ENCODE results near the gene SIAE. TPM values are rescaled to one million over a fixed set of nuclear protein-coding genes. Genes with fewer than 3 reads are reported as not detected.

Gene SIAE
- total RNA-seq, 1 experiment from 2014 or later, result 5.6 TPM

- TF ChIP-seq CTCF (conservative IDR thresholded peaks at IDR 0.05), result no peak
- Histone ChIP-seq H3K27me3 (ENCODE audit: insufficient read depth, low read length) (peaks cover 2% of the 10 kb centered on the region; the same call in 1 of the 2 replicates), H3K4me2 (ENCODE audit: insufficient read depth, insufficient read length, low read length) (no peak overlapping the region), H4K20me1 (ENCODE audit: control insufficient read depth, insufficient read depth, insufficient read length) (no peaks in the 10 kb centered on the region), H3K23me2 (ENCODE audit: insufficient read length, low read depth, low read length, poor library complexity, severe bottlenecking) (no peaks in the 10 kb centered on the region), H3K23ac (ENCODE audit: insufficient read length, low read depth, low read length) (no peak overlapping the region), H2BK20ac (ENCODE audit: low read depth, low read length, poor library complexity, severe bottlenecking) (no peak overlapping the region), H3K79me1 (ENCODE audit: insufficient read depth, low read depth, low read length, poor library complexity, severe bottlenecking) (no peaks in the 10 kb centered on the region), H2BK5ac (ENCODE audit: insufficient read length, low read length) (no peak overlapping the region), H3K79me2 (ENCODE audit: insufficient read depth, low read length) (no peaks in the 10 kb centered on the region), H4K8ac (replicated peaks; ENCODE audit: insufficient read length, low read depth, low read length) (no peak overlapping the region), H3T11ph (ENCODE audit: low read length) (no peak overlapping the region), H3K9me3 (ENCODE audit: control insufficient read depth, low read depth, low read length) (no peaks in the 10 kb centered on the region), H3K27ac (ENCODE audit: insufficient read length, low read depth, low read length) (no peak overlapping the region), H3K4ac (ENCODE audit: low read depth, low read length) (no peak overlapping the region), H3K18ac (ENCODE audit: insufficient read length, low read depth, low read length) (no peak overlapping the region), H2AK5ac (ENCODE audit: insufficient read length, low read length) (no peak overlapping the region), H3K56ac (ENCODE audit: insufficient read length, low read depth, low read length) (no peak overlapping the region), H4K5ac (ENCODE audit: insufficient read length, low read depth, low read length) (no peak overlapping the region), H3K14ac (ENCODE audit: insufficient read depth, low read length) (no peak overlapping the region), H4K91ac (ENCODE audit: insufficient read length, low read depth, low read length) (no peak overlapping the region), H2BK120ac (ENCODE audit: low read depth, low read length, poor library complexity, severe bottlenecking) (no peak overlapping the region), H2BK15ac (ENCODE audit: low read depth, low read length) (no peak overlapping the region), H3K9ac (ENCODE audit: extremely low read depth, insufficient read length, low read length) (no peak overlapping the region), H2BK12ac (ENCODE audit: insufficient read length, low read depth, low read length) (no peak overlapping the region), H3K4me1 (ENCODE audit: insufficient read depth, low read length) (peaks cover 4% of the 10 kb centered on the region; the same call in 1 of the 2 replicates), H2AFZ (ENCODE audit: low read length) (no peak overlapping the region)
- Mint-ChIP-seq H3K4me1 (peaks cover 13 to 15% of the 10 kb centered on the region in 2 experiments), H3K4me3 (no peak overlapping the region), H3K36me3 (ENCODE audit: insufficient read depth in 1 of 3, low read depth in 3 of 3) (peaks cover 0 to 1% (median 0%) of the 10 kb centered on the region in 3 experiments; a peak in 1 of 7 replicates), H3K9me3 (no peaks in the 10 kb centered on the region; a peak in 1 of 5 replicates), H3K27me3 (ENCODE audit: low read depth) (no peaks in the 10 kb centered on the region), H3K27ac (no peak overlapping the region)
- no peak for DNase-seq
- no CpG with 5 or more reads among the region's 4 CpGs for WGBS (ENCODE audit: extremely low coverage, insufficient read length, low lambda C conversion rate)
These were observed 11.4 kb downstream of the SIAE start for GRCh38 chr11:124662106-124662505.
